HCT116 (cell line): Measurements from ENCODE around the gene ERC1. TPM values are rescaled to one million over a fixed set of nuclear protein-coding genes. Genes with fewer than 3 reads are reported as not detected.

Experiments used
- ATAC-seq: fragments of 200-7000 bp; cut with Tn5 transposase; 2 replicates; pipeline ENCODE4 v1.9.1; 2020; ENCODE audit warnings: mild to moderate bottlenecking, moderate library complexity
- BruUV-seq: library from RNA; stranded (reverse); fragments of 400-500 nt; replicated peaks from 2 replicates; lab custom pipeline; 2021; lab: Mats Ljungman, UMichigan
- CTCF ChIA-PET: fragments of 300-600 bp; sonication (Branson Sonifier 250); formaldehyde crosslinking; loops from one replicate; lab custom pipeline; 2021; ENCODE audit warnings: antibody characterized with exemption; lab: Charles Lee
- POLR2A ChIA-PET: fragments of 300-600, 350-600 bp; sonication (Branson Sonifier 250); formaldehyde crosslinking; loops from one replicate; lab custom pipeline; 2021; ENCODE audit warnings: antibody characterized with exemption; lab: Charles Lee
- RAD21 ChIA-PET, 2 experiments: fragments of 300-600 bp; sonication (Branson Sonifier 250); formaldehyde crosslinking; loops; one replicate each; lab custom pipeline; 2023; ENCODE audit warnings: low total read pairs in 2 of 2; ENCODE audit not compliant: uncharacterized antibody in 2 of 2, unreplicated experiment in 2 of 2, low non-redundant PET in 1 of 2; lab: Charles Lee
- DNase-seq: peaks from one replicate; pipeline ENCODE4 v3.0.0-alpha.2; 2010; ENCODE audit warnings: low read depth, low spot score
- H2AFZ ChIP-seq: fragments of 200-600 bp; shearing (Covaris generic), sonication (generic); 2 replicates; pipeline ENCODE4 v1.6.1; 2017; ENCODE audit warnings: low read depth, mixed run types, mixed read lengths, antibody characterized with exemption, low read length; ENCODE audit not compliant: poor library complexity, severe bottlenecking
- H3K27ac ChIP-seq: 2 replicates; pipeline ENCODE4 v1.5.1; 2012; ENCODE audit warnings: low read depth, low read length
- H3K27me3 ChIP-seq: fragments of 200-600 bp; sonication (generic); 2 replicates; pipeline ENCODE4 v1.6.1; 2016; ENCODE audit warnings: mixed run types, low read length, mixed read lengths; ENCODE audit not compliant: insufficient read depth
- H3K36me3 ChIP-seq, 2 experiments: fragments of 200-500 bp in 1 of 2; fragments of 200-600 bp in 1 of 2; sonication (Bioruptor generic) in 1 of 2; sonication (generic) in 1 of 2; 2 replicates each; pipeline versions ENCODE4 v1.5.1 to v1.6.1; 2014 to 2016; ENCODE audit warnings: low read length in 2 of 2, inconsistent platforms in 1 of 2, mixed read lengths in 1 of 2, mixed run types in 1 of 2; ENCODE audit not compliant: insufficient read depth in 2 of 2, control insufficient read depth in 1 of 2
- H3K4me1 ChIP-seq, 2 experiments: fragments of 200-600 bp in 1 of 2; sonication (generic) in 1 of 2; 2 replicates each; pipeline versions ENCODE4 v1.5.1 to v1.6.1; 2012 to 2017; ENCODE audit warnings: low read length in 2 of 2, inconsistent platforms in 1 of 2, mild to moderate bottlenecking in 1 of 2, mixed read lengths in 1 of 2, mixed run types in 1 of 2, moderate library complexity in 1 of 2; ENCODE audit not compliant: insufficient read depth in 2 of 2, control insufficient read depth in 1 of 2
- H3K4me2 ChIP-seq: fragments of 200-600 bp; sonication (generic); 2 replicates; pipeline ENCODE4 v1.6.1; 2017; ENCODE audit warnings: mixed run types, low read length, mixed read lengths
- H3K4me3 ChIP-seq, 2 experiments: fragments of 200-600 bp in 1 of 2; sonication (generic) in 1 of 2; replicated peaks in 1 of 2; 2 replicates each; pipeline ENCODE4 v1.5.1; 2011 to 2016; ENCODE audit warnings: low read length in 2 of 2, control low read depth in 1 of 2, low read depth in 1 of 2, mild to moderate bottlenecking in 1 of 2, mixed read lengths in 1 of 2, mixed run types in 1 of 2
- H3K79me2 ChIP-seq: fragments of 200-600 bp; sonication (generic); 2 replicates; pipeline ENCODE4 v1.6.1; 2017; ENCODE audit warnings: mild to moderate bottlenecking, mixed run types, low read length, moderate library complexity, mixed read lengths; ENCODE audit not compliant: insufficient read depth
- H3K9ac ChIP-seq: fragments of 200-600 bp; sonication (generic); 2 replicates; pipeline ENCODE4 v1.6.1; 2016; ENCODE audit warnings: low read length, mixed read lengths
- H3K9me2 ChIP-seq: fragments of 200-600 bp; sonication (generic), shearing (Covaris generic); 2 replicates; pipeline ENCODE4 v1.6.1; 2017; ENCODE audit warnings: mixed run types, mild to moderate bottlenecking, moderate library complexity; ENCODE audit not compliant: insufficient read depth
- H3K9me3 ChIP-seq, 2 experiments: fragments of 200-500 bp in 1 of 2; fragments of 200-600 bp in 1 of 2; sonication (Bioruptor generic) in 1 of 2; sonication (generic) in 1 of 2; 2 replicates each; pipeline ENCODE4 v1.6.1; 2014 to 2017; ENCODE audit warnings: low read length in 2 of 2, mixed read lengths in 2 of 2, inconsistent platforms in 1 of 2, low read depth in 1 of 2, mild to moderate bottlenecking in 1 of 2, mixed run types in 1 of 2, moderate library complexity in 1 of 2; ENCODE audit not compliant: control insufficient read depth in 1 of 2, insufficient read depth in 1 of 2
- H4K20me1 ChIP-seq: fragments of 200-600 bp; sonication (generic), shearing (Covaris generic); 2 replicates; pipeline ENCODE4 v1.6.1; 2017; ENCODE audit warnings: mixed run types, mild to moderate bottlenecking, moderate library complexity; ENCODE audit not compliant: insufficient read depth
- ELF1 ChIP-seq: IDR thresholded peaks from 2 replicates; pipeline ENCODE4 v1.6.1; 2012; ENCODE audit warnings: low read depth, borderline replicate concordance
- EZH2phosphoT487 ChIP-seq: fragments of 200-600 bp; IDR thresholded peaks from 2 replicates; pipeline ENCODE4 v1.6.1; 2018; ENCODE audit warnings: antibody characterized with exemption, borderline replicate concordance
- FOSL1 ChIP-seq: IDR thresholded peaks from 2 replicates; pipeline ENCODE4 v1.6.1; 2012; ENCODE audit warnings: low read depth
- POLR2A ChIP-seq: IDR thresholded peaks from 2 replicates; pipeline ENCODE4 v1.7.0; 2011; ENCODE audit warnings: borderline replicate concordance; ENCODE audit not compliant: insufficient read depth, insufficient read length; ENCODE audit errors: extremely low read depth
- POLR2AphosphoS5 ChIP-seq: IDR thresholded peaks from 2 replicates; pipeline ENCODE4 v1.6.1; 2011; ENCODE audit warnings: mild to moderate bottlenecking, low read depth, low read length, moderate library complexity
- RAD21 ChIP-seq: IDR thresholded peaks from 2 replicates; pipeline ENCODE4 v1.6.1; 2012; ENCODE audit warnings: low read depth, mild to moderate bottlenecking
- SIN3A ChIP-seq: IDR thresholded peaks from 2 replicates; pipeline ENCODE4 v1.6.1; 2012; ENCODE audit warnings: low read depth
- SP1 ChIP-seq: IDR thresholded peaks from 2 replicates; pipeline ENCODE4 v1.6.1; 2012; ENCODE audit warnings: low read depth
- SRF ChIP-seq: IDR thresholded peaks from 2 replicates; pipeline ENCODE4 v1.6.1; 2012; ENCODE audit warnings: low read depth
- YY1 ChIP-seq: IDR thresholded peaks from 2 replicates; pipeline ENCODE4 v1.6.1; 2011; ENCODE audit warnings: low read length, low read depth, moderate library complexity, mild to moderate bottlenecking; ENCODE audit not compliant: insufficient replicate concordance; ENCODE audit errors: extremely low read depth
- ZFX ChIP-seq: fragments of 450-650 bp; IDR thresholded peaks from 2 replicates; pipeline ENCODE4 v1.6.1; 2017
- ZNF274 ChIP-seq: fragments of 200-500 bp; sonication (Bioruptor generic); IDR thresholded peaks from 2 replicates; pipeline ENCODE4 v1.6.1; 2014; ENCODE audit warnings: mild to moderate bottlenecking, low read depth, low read length, inconsistent platforms
- intact Hi-C: fragments of 100-400 bp; cut with micrococcal nuclease; formaldehyde crosslinking; loops from 2 replicates; pipeline ENCODE4 v1.10.0; 2022
- total RNA-seq: library from RNA; stranded (reverse); gene quantifications from one replicate; pipeline ENCODE4 v1.2.1, GENCODE V29; 2021; ENCODE audit not compliant: unreplicated experiment
- TF ChIP-seq, protein P1 (sequence below): IDR thresholded peaks from 2 replicates; pipeline ENCODE4 v1.6.1; 2011; ENCODE audit warnings: mild to moderate bottlenecking, low read length, moderate library complexity; ENCODE audit not compliant: insufficient replicate concordance; ENCODE audit errors: extremely low read depth
- TF ChIP-seq, protein P2 (sequence below): IDR thresholded peaks from 2 replicates; pipeline ENCODE4 v1.6.1; 2012; ENCODE audit warnings: low read depth

The ERC1 gene
- total RNA-seq, 1 experiment from 2014 or later: 41.9 TPM

DNA sequence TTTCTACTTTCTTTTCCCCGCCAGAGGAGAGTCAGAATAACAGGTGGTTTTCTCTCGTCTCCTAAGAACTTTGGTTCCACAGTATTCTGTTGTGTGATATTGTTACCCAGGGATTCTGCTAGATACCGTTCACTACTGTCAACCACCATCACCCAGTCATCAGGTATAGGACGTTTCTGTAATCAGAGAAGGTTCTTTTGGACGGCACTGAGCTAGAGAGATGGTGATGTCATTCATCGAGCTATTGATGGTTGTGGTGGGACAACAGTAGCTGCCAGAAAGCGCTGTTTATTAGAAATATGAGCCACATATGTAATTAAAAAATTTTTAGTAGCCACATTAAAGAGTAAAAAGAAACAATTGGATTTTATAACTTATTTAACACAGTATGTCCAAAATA lies 17.0 kb downstream of the ERC1 start:
- intact Hi-C loops: no loop called here
- CTCF ChIA-PET: no interaction called here
- Histone ChIP-seq H3K4me3 (no peak overlapping the region), H3K79me2 (peaks cover 42% of the 10 kb centered on the region), H3K27me3 (no peaks in the 10 kb centered on the region), H3K9ac (no peak overlapping the region), H3K9me2 (no peaks in the 10 kb centered on the region), H2AFZ (no peak overlapping the region), H4K20me1 (no peaks in the 10 kb centered on the region), H3K36me3 (no peaks in the 10 kb centered on the region), H3K27ac (no peak overlapping the region), H3K4me2 (no peak overlapping the region), H3K4me1 (peaks cover 5 to 7% of the 10 kb centered on the region in 2 experiments; a peak in 3 of 4 replicates), H3K9me3 (no peaks in the 10 kb centered on the region)
- DNase-seq (no peak), ATAC-seq (no peak)
- BruUV-seq: no TSS peak
- POLR2A ChIA-PET: no interaction called here
- TF ChIP-seq ZNF274: no peak
- no peak for TF ChIP-seq SP1
- no peak for TF ChIP-seq EZH2phosphoT487
- TF ChIP-seq, protein P1, sequence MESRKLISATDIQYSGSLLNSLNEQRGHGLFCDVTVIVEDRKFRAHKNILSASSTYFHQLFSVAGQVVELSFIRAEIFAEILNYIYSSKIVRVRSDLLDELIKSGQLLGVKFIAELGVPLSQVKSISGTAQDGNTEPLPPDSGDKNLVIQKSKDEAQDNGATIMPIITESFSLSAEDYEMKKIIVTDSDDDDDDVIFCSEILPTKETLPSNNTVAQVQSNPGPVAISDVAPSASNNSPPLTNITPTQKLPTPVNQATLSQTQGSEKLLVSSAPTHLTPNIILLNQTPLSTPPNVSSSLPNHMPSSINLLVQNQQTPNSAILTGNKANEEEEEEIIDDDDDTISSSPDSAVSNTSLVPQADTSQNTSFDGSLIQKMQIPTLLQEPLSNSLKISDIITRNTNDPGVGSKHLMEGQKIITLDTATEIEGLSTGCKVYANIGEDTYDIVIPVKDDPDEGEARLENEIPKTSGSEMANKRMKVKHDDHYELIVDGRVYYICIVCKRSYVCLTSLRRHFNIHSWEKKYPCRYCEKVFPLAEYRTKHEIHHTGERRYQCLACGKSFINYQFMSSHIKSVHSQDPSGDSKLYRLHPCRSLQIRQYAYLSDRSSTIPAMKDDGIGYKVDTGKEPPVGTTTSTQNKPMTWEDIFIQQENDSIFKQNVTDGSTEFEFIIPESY: no peak
- no peak for TF ChIP-seq ELF1
- TF ChIP-seq SIN3A: no peak
- TF ChIP-seq ZFX: no peak
- no peak for TF ChIP-seq SRF
- TF ChIP-seq FOSL1: no peak
- TF ChIP-seq, protein P2, sequence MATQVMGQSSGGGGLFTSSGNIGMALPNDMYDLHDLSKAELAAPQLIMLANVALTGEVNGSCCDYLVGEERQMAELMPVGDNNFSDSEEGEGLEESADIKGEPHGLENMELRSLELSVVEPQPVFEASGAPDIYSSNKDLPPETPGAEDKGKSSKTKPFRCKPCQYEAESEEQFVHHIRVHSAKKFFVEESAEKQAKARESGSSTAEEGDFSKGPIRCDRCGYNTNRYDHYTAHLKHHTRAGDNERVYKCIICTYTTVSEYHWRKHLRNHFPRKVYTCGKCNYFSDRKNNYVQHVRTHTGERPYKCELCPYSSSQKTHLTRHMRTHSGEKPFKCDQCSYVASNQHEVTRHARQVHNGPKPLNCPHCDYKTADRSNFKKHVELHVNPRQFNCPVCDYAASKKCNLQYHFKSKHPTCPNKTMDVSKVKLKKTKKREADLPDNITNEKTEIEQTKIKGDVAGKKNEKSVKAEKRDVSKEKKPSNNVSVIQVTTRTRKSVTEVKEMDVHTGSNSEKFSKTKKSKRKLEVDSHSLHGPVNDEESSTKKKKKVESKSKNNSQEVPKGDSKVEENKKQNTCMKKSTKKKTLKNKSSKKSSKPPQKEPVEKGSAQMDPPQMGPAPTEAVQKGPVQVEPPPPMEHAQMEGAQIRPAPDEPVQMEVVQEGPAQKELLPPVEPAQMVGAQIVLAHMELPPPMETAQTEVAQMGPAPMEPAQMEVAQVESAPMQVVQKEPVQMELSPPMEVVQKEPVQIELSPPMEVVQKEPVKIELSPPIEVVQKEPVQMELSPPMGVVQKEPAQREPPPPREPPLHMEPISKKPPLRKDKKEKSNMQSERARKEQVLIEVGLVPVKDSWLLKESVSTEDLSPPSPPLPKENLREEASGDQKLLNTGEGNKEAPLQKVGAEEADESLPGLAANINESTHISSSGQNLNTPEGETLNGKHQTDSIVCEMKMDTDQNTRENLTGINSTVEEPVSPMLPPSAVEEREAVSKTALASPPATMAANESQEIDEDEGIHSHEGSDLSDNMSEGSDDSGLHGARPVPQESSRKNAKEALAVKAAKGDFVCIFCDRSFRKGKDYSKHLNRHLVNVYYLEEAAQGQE: no peak
- TF ChIP-seq YY1: no peak
- TF ChIP-seq RAD21: no peak
- TF ChIP-seq POLR2A: no peak
- no peak for TF ChIP-seq POLR2AphosphoS5
- RAD21 ChIA-PET: no interaction called here
